GM21576 (cell line): Measurements from ENCODE around the gene TKT.
"Not testable (repeated sequence)": the region's sequence is repeated elsewhere in the genome, so short reads cannot be mapped to it uniquely, and the experiment has no call there.

ENCODE experiments used
- ATAC-seq: cut with Tn5 transposase; IDR thresholded peaks from one replicate; pipeline ENCODE4 v1.9.1; 2021; ENCODE audit warnings: mild to moderate bottlenecking, moderate library complexity; ENCODE audit not compliant: unreplicated experiment

TKT gene

DNA sequence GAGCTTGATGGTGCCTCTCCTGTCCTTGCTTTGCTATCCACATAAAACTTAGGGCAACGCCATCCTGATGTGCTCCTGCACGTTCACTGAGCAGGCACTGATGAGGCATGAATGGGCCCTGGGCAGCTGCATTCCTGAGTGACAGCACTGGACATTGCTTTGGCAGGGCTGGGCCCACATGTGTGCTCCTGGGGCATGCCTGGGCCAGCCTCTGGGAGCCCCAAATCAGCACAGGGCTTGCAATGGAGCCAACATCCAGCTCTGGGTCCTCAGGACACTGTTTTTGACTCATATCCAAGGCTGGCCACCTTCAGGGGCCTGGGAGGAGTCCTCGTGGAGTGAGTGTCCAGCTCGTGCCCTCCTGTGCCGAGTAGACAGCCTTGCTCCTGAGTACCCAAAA, 5.9 kb upstream of the TKT start:
- ATAC-seq = no peak

DNA sequence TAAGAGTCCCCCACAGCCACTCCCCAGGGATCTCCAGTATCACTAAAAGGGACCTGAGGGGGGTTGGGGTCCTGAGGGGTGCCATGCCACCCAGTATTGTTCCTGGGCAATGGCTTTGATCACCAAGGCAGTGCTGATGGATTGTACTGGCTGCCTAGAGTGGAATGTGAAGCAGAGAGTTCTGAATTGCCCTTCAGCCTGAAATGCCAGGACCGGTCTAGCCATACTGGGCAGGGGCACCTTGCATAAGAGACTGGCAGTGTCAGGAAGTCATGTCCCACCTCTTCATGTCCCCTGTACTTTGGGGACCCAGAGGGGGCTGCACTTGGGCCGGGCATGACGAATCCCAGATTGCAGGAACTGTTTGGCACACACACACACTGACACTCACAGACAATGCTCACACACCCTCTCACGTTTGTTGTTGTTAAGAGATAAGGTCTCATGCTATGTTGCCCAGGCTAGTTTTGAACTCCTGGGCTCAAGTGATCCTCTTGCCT, 4.5 kb upstream of the TKT start:
- no peak for ATAC-seq

DNA sequence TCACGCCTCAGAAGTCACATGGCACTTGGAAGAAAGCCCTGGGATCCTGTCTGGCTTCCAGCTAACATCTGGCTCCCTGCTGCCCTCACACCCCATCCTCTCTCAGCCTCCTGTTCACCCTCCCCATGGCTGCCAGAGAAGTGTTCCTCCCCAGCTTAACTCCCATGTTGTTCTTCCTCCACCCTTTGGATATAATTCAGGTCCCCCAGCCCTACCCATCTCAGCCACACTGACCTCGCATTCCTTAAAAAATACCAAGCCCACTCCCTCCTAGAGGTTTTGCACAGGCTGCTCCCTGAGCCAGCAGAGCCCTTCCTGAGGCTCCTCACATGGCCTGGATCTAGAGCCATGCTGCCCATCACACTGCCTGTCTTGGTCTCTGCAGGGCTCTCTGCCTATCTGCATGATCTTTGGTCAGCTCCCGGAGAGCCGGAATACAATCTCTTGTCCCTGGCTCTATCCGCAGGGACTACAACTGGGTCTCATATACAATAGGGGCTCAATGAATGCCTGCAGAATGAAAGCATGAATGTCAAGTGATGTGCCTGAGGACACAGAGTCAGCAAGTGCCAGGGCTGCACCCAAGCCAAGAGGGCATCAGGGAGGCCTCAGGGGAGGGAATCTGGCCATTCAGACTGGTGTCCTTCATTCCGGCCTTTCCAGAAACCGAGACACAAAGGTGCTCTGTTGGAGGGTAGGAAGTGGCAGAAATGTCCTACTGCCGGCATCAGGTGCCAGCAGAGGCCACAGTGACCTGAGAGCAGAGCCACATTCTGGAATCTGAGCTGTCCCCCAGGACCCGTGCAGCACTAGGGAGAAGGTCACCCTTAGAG, 3.8 kb upstream of the TKT start:
- no peak for ATAC-seq

DNA sequence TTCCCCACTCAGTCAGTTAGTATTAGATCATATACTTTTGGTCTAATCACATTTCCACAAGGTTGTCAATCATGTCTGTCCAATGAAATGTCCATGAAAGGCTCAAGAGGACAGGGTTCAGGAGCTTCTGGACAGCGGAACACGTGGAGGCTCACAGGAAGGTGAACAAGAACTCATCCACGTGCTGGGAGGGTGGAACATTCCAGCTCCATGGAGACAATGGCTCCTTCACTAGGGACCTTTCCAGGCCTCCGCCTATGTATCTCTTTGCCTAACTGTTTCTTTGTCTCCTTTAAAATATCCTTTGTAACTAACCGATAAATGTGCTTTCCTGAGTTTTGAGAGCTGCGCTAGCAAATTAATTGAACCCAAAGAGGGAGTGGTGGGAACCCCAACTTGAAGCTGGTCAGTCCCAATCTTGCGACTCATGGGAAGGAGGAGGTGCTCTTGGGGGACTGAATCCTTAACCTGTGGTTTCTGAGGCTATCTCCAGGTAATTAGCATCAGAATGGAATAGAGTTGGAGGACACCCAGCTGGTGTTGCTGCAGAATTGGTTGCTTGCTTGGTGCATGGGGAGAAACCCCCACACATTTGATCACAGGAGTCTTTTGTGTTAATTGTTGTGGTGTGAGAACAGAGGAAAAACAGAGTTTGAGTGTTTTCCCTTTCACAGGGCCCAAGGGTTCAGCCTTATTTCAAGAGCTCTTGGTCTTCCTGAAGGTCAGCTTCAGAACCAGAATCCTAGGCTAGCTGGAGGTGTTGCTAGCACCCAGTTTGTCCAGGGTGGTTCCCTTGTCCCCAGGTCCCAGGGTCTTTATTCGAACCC, 3.0 kb upstream of the TKT start:
- no peak for ATAC-seq

DNA sequence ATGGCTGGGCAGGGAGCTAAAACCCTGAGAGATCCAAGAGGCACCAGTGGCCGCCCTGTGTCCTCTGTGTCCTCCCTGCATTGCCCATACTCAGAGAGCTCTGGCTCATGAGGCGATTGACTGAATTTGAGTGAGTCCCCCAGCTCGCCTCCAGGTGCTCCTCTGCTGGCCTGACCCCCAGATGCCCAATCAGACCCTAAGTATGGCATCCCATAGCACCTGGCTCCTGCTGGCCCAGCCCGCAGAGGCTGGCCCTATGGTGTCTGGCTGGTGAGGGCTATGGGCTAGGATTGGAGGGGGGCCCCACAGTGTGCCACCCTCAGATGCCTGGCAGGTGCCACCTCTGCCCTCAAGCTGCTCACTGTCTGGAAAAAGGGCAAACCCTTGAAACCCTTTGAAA, 1.6 kb upstream of the TKT start:
- ATAC-seq = no peak

DNA sequence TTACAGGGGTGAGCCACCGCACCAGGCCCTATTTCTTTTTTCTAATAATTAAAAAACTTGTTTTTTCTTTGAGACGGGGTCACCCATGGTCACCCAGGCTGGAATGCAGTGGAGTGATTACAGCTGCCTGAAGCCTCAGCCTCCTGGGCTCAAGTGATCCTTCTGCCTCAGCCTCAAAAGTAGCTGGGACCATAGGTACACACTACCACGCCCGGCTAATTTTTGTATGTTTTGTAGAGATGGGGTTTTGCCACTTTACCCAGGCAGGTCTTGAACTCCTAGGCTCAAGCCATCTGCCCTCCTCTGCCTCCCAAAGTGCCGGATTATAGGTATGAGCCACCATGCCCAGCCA, 858 bp upstream of the TKT start:
- ATAC-seq = no peak

DNA sequence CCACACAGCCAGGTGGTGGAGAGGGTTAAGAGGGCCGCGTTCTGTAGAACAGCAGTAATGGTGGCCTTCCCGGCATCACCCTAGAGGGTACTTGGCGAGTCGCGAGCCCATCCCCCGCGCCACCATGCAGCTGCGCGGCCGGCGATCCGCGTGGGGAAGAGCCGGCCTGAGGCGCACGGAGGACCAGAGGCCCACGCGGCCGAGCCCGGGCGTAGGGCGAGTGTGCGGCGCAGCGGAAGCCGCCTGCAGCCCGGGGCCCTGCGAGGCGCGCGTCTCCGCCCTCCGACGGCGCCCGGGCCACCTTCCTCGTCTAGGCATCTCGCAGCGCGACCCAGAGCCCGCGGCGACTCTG, 423 bp downstream of the TKT start:
- ATAC-seq = peak; percentile 32

DNA sequence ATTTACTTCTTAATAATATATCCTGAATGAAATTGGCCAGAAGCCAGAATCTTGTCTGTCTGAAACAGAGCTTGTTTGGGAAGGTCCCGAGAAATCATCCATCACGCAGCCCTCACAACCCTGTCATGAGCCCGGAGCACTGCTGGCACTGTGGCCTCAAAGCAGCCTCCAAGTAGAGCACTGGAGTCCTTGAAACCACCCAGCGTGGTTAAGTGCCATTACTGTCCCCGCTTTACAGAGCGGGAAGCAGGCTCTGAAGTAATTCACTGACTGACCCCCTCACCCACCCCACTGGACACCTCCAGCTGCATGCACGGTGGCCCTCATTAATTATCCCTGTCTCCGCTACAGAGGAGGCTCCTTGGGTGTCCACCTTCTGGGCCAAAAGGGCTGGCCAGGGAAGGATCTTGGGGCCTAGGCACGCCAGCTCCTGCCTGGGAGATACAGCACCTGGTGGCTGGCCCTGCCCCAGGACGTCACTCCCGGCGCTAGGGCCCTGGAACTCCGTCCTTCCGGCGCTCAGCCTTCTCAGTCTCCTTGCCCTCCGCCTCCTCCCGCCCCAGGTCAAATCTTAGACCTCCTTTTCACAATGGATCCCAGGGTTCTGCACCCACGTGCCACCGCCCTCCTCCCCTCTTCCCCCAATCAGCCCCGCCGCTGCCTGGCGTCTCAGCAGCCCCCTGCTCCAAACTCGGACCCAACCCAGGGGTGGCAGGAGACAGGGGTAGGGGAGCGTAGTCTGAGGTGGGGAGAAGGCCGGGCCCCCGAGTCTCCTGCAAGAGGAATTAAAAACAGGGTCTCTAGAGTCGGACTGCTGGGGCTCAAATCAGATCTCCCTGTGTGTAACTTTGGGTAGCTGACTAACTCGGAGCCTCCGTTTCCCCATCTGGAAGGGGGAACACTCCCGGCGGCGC, 1.1 kb downstream of the TKT start:
- ATAC-seq = peak; percentile 54

DNA sequence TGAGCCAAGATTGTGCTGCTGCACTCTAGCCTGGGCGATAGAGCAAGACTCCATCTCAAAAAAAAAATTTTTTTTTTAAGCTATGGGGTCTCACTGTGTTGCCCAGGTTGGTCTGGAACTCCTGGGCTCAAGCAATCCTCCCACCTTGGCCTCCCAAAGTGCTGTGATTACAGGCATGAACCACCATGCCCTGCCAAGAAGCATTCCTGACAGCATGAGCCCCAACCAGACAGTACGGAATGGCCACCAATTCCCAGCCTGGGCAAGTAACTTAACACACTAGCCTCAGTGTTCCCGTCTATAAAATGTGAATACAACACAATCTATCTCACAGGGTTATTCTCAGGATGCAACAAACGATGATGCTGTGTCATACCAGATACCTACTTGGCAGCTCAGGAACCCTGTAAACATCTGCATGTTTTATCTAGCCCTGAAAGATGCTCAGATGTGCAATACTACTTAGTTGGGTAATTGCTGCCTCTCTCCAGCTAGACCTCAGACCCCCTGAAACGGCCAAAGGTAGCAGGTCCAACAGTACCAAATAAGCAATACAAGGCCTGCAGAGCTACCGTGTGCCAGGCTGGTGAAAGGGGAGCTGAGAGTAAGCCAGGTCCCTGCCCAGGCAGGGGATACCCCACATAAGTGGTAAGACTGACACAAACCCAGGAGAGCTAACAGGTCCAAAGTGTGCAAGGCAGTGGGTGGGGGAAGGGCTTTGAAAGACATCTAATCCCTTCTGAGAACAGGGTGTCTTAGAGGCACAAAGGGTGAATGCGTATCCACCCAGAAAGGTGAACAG, 1.9 kb downstream of the TKT start:
- no peak for ATAC-seq

DNA sequence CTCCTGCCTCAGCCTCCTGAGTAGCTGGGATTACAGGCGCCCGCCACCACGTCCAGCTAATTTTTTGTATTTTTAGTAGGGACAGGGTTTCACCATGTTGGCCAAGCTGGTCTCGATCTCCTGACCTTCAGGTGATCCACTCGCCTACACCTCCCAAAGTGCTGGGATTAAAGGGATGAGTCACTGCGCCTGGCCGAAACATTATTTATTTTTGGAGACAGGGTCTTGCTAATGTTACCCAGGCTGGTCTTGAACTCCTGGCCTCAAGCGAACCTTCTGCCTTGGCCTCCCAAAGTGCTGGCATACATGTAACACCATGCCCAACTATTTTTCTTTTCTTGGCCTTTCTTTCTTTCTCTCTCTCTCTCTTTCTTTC, 2.9 kb downstream of the TKT start:
- ATAC-seq = not testable (repeated sequence)

DNA sequence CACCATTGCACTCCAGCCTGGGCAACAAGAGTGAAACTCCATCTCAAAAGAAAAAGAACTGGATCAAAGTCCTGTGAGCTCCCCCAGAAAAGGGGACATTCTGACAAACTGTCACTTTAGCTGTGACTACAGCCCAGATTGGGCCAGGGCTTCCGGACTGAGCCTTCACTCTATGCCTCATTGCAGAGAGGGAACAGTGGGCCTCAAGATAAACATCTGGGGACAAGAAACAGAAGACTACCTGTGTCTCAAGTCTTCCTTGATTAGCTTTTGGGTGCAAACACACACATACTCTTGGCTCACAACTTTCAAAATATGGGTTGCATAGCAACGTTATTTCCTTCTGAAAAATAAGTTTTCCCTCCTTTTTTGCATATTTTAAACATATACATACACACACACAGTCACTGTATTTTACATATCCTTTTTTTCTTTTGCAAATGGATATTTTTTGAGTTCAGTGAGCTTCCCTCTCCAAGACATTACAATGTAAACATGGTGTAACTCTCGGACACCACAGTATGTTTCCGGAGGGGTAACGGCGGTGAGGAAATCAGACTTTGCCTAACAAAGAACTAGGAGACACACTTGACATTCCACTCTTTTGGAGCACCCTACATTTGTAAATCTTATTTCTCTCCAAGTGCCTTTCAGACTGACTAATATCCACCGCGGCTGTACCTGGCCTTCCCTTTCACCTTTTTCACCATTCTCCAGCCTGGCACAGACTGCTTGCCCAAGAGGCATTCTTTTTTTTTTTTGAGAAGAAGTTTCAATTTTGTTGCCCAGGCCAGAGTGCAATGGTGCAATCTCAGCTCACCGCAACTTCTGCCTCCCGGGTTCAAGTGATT, 3.5 kb downstream of the TKT start:
- no peak for ATAC-seq

DNA sequence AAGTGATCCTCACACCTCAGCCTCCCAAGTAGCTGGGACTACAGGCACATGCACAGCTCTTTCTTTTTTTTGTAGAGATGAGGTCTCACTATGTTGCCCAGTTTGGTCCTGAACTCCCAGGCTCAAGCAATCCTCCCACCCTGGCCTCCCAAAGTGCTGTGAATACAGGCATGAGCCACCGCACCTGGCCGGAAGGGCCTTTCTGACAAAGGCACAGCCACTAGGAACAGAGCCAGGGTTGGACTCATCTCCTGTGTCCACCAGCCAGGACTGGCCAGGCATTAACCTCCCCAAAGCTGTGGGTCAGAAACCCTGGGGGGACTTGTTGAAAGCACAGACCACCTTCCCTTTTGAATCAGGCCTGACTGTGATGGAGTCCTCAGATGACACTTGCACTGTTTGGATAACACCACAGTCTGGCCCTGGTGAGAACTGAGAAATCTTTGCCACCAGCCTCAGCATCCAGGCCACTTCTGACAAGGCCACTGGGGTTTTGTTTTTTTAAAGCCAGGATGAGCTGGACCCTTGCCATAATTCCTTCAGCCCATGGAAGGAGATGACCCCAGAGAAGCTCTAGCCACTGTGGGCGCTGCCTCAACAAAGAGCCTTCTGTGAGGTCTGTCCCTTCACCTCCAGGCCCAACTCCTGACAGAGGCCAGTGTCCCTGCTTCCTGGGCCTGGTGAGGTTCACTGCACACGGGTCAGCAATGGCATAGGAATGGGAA, 4.8 kb downstream of the TKT start:
- ATAC-seq = no peak

DNA sequence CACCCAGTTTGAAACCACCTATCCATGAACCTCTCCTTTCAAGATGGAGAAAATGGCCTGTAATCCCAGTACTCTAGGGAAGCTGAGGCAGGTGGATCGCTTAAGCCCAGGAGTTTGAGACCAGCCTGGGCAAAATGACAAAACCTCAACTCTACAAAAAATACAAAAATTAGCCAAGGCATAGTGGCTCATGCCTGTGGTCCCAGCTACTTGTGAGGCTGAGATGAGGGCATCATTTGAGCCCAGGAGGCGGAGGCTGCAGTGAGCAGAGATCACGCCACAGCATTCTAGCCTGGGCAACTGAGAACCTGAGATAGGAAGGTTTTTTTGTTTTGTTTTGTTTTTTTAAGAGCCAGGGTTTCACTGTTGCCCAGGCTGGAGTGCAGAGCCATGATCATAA, 5.4 kb downstream of the TKT start:
- no peak for ATAC-seq

DNA sequence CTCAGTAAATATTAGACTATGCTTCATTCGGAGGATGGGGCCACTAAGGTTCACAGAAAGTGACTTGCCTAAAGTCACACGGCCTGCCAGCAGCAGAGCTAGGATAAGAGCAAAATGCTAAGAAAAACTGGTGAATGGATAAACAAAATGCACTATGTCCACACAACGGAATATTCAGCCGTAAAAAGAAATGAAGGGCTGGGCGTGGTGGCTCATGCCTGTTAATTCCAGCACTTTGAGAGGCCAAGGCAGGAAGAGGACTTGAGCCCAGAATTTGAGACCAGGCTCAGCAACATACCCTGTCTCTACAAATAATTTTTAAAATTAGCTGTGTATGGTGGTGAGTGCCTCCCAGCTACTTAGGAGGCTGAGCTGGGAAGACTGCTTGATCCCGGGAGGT, 7.7 kb downstream of the TKT start:
- no peak for ATAC-seq

DNA sequence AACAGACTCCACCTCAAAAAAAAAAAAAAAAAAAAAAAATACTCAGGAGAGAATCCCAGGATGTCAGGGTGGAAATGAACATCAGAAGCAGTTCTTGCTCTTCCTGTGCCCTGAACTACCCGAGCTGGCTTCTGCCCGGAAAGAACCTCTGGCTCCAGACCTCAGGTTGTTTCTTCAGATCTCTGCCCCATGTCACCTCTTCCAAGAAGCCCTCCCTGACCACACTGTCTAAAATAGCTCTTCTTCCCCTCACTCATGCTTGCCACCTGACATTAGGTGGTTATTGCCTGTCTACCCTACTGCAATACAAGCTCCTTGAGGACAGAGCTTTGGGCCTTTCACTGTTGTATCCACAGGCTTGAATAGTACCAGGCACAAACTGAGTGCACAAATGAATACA, 8.2 kb downstream of the TKT start:
- ATAC-seq = no peak

DNA sequence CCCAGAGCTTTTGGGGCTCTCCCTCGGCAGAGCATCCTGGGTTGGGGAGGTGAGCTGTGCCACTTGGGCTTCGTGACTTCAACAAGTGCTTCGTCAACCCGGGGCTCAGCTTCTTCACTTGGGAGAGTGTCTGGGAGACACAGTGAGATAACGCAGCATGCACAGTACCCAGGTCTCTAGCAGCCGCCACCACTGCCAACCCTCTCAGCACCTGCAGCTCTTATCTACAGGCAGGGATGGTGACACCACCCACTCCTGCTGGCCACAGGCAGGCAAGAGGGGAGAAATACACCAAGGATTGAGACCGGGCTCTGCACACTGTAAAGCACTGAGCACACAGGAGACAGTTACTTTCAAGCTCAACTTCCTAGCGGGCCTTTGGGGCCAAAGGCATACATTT, 11.6 kb downstream of the TKT start:
- ATAC-seq = no peak

DNA sequence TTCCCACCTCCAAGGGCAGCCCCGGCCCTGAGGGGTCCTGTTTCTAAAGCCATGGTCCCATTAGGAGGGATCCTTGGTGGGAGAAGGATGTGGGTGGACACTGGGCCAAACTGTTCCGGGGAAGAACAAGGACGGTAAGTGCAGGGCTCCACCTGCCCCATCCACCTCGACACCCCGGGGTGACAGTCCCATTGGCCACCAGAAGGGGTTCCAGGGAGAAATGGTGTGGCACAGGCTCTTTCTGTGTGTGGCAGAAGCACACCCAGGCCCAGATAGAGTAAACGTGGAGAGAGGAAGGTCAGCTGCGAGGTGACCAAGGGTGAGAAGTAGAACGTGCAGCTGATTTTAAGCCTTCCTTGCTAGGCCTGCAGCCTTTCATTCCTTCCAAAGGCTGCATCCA, 12.0 kb downstream of the TKT start:
- no peak for ATAC-seq

DNA sequence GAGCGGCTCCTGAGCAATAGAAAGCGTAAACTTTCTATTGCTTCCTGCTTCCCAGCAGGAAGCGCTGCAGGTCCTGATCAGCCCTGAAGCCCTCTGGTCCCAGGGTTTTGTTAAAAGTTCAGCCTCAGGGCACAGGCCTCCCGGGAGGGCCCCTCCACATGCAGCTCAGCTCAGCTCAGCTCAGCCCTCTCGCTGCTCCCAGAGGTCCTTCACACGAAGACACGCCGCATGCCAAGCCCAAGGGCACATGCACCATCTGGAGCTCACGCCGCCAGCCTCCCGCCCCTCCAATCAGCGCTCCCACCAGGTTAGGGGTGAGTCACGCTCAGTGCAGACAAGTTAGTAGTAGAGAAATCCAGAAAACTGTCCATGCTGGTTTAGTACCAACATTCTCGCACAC, 12.7 kb downstream of the TKT start:
- ATAC-seq = no peak

DNA sequence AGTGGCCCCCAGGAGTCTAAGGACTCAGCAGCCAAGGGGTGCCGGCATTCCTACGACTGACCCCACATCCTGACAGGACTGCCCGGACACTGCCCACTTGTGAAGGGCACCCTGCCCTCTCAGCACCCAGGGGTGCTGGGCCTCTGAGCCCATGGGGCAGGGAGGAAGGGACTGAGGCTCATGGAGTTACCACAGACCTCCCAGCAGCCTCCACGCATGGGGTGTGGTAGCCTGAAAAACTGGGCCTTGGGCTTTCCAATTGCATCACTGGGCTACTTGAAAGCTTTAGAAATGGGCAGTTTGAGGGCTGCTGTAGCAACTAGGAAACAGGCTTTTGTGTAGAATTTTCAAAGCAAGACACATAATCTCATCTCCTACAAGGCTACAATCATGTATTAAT, 13.2 kb downstream of the TKT start:
- ATAC-seq = no peak
